HG03066 (cell line): ENCODE measurements around the gene USP13.
"Not testable (repeated sequence)": the region's sequence is repeated elsewhere in the genome, so short reads cannot be mapped to it uniquely, and the experiment has no call there.

ENCODE experiments used
- ATAC-seq: cut with Tn5 transposase; IDR thresholded peaks from one replicate; pipeline ENCODE4 v1.9.1; 2021; ENCODE audit warnings: low read depth; ENCODE audit not compliant: unreplicated experiment

Gene USP13

GRCh38 chr3:179652447-179653095, at the start of gene USP13:
Gene USP13 (plus strand): TSS chr3:179653040. CDS start chr3:179653226, 186 bp downstream.
- ATAC-seq = peak; percentile 54

DNA sequence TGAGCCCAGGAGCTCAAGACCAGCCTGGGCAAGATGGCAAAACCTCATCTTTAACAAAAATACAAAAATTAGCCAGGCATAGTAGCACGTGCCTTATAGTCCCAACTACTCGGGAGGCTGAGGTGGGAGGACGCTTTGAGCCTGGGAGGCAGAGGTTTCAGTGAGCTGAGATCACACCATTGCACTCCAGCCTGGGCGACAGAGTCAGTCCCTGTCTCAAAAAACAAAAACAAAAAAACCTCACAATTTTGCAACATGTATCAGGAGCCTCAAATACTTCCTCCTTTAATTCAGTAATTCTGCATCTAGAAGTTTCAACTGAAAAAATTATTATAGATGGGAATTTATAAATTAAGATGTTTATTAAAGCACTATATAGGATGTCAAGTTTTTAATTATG, 49.5 kb upstream of the USP13 start:
- ATAC-seq = no peak

DNA sequence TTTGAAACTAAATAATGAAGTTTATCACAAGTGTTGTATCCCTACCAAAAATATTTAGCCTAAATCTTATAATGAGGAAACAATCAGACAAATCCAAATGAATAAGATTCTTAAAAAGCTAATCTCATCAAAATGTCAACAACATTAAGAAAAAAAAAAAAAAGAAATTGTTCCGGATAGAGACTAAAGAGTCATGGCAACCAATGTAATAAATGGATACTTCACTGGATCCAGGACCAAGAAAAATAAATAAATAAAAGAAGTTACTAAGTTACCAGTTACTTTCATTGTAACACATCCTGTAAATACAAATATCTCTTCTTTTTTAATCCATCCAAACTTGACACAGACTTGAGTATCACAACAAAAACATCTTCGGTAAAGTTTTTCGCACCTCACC, 49.0 kb upstream of the USP13 start:
- no peak for ATAC-seq

- peak; percentile 96 for ATAC-seq
These were observed 48.3 kb upstream of the USP13 start, which contains the start of the genes MRPL47 and NDUFB5 for GRCh38 chr3:179604321-179605078. Gene MRPL47 (minus strand): TSS chr3:179604638. CDS start chr3:179604624, 14 bp downstream. Gene NDUFB5 (plus strand): TSS chr3:179604794. CDS start chr3:179604816, 22 bp downstream.

DNA sequence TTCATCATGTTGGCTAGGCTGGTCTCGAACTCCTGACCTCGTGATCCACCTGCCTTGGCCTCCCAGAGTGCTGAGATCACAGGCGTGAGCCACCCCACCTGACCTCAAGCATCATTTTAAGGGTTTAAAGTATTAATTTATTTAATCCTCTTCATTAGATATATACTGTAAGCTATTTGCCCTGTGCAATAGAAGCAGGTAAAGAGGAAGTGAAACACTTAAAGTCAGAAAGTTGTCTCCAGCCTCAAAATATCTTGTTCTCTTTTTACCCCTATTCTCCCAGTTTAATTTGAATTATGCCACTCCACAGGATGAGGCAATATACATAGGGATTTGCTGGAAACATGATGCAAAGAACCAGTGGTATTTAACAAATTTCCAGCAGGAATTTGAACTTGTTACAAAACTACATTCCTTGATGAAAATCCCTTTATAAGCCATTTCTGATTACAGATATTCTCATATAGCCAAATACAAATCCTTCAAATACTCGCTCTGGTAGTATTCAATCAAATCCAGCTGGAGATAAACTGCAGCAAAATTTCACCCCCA, 46.2 kb upstream of the USP13 start:
- no peak for ATAC-seq

DNA sequence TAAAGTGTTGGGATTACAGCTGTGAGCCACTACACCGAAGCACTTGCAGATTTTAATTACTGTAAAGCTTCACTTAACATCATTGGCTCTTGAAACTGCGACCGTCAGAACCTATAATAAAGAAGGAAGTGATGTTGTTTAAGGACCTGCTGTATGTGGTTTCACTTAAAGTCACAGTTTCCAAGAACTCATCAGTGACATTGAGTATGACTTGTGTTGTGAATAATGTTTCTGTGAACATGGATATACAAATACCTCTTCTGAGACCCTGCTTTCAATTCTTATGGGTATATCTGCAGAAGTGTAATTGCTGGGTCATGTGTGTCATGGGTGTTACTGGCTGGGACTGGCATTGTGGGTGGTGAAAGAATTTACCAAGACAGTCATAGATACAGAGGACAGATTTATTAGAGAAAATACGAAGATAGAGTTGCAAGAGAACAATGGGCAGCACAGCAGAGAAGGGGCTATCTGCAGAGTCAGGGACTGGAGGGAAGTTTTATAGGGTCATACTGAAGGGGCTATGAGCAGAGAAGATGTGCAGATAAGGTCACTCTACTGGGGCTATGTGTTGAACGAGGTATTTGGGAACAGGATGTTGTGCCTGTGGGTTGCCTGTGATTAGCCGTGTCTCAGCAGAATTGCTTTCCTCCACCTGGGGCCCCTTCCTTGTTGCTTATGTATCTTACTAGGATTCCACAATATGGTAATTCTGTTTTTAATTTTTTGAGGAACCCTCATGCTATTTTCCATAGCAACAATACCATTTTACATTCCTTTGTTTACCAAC, 43.7 kb upstream of the USP13 start:
- peak; percentile 47 for ATAC-seq

DNA sequence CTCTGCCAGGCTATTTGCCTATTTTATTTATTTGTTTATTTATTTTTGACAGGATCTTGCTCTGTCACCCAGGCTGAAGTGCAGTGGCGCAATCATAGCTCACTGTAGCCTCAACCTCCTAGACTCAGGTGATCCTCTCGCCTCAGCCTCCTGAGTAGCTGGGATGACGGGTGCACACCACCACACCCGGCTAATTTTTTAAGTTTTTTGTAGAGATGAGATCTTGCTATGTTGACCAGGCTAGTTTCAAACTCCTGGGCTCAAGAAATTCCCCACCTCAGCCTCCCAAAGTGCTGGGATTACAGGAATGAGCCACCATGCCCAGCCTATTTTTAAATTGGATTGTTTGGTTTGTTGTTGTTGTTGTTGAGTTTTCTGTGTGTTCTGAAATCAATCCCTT, 42.8 kb upstream of the USP13 start:
- no peak for ATAC-seq

DNA sequence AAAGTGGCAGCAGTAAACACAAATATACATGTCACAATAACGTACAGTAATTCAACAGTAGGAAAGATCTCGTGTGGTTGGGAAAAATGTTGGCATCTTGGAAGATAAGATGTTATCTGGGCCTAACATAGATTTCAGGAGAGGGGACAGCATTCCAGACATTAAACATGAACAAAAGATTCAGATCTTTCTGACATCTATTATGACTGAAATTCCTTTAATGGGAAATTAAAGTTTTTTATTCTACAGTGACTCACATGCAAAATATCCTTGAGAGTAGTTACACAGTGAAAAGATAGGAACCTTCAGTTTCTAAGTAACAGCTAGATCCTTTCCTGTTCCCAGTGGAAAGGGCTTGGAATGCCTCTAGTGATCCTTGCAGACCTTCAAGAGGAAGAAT, 39.0 kb upstream of the USP13 start:
- no peak for ATAC-seq

DNA sequence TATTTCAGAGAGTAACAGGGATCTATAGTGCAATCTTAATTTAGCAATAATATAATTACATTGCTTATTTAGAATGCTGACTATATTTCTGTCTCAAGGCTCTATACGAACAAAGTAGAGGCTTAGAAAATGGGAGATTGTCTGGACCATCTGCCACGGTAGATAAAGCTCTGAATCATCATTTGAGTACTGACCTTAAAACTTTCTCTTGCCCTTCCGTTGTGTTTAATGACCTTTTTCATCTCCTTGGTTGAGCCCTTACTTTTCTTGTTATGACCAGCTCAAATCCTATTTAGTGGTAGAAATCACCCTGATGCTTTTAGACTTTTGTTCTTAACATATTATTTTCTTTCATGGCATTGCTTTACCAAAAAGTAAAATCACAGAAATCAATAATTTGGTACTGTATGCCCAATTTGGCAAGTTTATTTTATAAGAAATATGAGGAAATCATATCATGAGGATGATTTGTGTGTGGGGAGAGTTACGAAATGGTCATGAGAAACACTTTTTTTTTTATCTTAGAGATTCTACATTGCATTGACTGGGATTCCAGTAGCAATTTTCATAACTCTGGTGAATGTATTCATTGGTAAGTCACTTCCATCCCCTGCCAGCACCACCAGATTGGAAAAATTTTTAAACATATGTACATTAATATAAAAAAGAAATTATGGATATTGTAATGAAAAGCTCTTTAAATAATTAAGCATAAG, 37.2 kb upstream of the USP13 start:
- no peak for ATAC-seq

DNA sequence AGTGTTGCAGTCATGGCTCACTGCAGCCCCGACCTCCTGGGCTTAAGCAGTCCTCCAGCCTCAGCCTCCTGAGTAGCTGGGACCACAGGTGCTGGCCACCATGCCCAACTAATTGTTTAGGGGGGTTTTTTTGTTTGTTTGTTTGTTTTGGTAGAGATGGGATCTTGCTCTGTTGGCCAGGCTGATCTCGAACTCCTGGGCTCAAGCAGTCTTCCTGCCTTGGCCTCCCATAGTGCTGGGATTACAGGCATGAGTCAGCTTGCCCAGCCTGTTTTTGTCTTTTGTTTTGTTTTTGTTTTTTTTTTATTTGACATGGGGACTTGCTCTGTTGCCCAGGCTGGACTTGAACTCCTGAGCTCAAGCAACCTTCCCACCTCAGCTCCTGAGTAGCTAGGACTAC, 30.8 kb upstream of the USP13 start:
- ATAC-seq = no peak

GRCh38 chr3:179624451-179624850, 28.4 kb upstream of the USP13 start:
- no peak for ATAC-seq

- no peak for ATAC-seq
These were observed 21.9 kb upstream of the USP13 start for GRCh38 chr3:179630753-179631451.

DNA sequence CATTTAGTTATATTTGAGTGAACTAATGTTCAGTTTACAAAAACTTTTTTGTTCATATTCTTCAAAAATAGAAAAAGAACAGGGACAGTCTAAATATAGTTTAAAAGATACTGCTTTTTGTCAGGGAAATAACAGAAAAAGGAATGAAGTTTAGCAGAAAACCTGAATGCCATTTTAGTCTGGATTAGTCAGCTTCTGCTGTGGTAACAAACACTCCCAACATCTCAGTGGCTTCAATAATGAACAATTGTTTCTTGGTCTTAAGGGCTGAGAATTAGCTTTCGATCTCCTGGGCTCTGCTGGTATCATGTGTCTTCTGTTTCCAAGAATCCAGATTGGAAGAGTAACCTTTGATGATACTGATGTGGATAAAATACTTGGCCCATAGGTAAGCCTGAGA, 12.4 kb upstream of the USP13 start:
- no peak for ATAC-seq

GRCh38 chr3:179642871-179643270, 10.0 kb upstream of the USP13 start:
- ATAC-seq = no peak

DNA sequence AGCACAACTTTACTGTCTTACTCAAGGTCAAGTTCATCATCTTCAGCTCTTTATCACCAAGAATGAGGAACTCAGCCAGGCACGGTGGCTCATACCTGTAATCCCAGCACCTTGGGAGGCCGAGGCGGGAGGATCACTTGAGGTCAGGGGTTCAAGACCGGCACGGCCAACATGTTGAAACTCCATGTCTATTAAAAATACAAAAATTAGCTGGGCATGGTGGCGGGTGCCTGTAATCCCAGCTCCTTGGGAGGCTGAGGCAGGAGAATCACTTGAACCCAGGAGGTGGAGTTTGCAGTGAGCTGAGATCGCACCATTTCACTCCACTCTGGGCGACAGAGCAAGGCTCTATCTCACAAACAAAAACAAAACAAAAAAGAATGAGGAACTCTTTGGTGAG, 9.0 kb upstream of the USP13 start:
- not testable (repeated sequence) for ATAC-seq

DNA sequence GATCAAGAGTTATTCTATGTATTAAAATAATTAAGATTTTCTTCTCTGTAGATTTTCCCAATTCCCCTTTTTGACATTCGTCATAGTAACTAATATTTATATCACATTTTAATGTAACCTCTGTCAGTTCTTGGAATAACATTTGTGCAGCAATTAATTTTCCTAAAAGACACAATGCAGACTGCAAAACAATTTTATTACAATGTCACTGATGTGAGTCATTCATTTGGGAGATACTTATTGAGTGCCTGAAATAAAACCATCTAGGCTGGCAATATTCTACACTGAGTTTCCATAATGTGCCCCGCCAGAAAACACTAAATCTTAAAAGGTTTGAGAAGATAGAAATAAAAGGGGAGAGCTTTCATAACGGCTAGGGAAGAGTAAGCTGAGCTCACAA, 6.7 kb upstream of the USP13 start:
- ATAC-seq = no peak

DNA sequence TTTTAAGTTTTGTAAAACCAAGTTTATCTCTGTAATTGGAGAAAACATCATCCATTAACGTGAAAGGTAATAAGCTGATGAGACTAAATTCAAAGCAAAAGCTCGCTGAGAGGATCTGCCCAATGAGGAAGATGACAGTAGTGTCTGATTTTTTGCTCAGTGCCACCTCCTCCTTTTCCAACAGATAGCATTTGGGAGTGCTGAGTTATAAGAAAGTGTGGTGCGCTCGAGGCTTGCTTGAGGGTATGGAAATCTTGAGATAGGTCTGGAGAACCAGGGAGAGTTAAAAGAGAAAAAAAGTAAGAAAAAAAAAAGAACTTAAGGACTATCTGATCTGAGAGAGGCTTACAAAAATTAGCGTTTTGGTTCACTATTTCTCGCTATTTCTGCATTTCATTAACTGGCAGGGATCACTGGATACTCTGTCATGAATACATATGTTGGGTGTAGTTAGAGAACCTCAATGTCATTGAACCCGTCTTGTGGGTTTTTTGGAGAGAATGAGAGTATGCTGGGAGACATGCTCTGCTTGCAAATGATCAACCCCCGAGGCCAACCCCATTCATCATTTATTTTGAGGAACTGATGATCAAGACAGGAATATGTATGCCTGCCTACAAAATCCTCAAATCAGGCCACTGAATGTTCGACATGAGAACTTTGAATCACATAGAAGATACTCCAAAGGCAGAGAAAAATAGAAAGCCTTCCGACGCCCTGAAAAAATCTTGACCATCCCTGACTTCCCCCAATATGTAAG, 973 bp upstream of the USP13 start:
- ATAC-seq = no peak

DNA sequence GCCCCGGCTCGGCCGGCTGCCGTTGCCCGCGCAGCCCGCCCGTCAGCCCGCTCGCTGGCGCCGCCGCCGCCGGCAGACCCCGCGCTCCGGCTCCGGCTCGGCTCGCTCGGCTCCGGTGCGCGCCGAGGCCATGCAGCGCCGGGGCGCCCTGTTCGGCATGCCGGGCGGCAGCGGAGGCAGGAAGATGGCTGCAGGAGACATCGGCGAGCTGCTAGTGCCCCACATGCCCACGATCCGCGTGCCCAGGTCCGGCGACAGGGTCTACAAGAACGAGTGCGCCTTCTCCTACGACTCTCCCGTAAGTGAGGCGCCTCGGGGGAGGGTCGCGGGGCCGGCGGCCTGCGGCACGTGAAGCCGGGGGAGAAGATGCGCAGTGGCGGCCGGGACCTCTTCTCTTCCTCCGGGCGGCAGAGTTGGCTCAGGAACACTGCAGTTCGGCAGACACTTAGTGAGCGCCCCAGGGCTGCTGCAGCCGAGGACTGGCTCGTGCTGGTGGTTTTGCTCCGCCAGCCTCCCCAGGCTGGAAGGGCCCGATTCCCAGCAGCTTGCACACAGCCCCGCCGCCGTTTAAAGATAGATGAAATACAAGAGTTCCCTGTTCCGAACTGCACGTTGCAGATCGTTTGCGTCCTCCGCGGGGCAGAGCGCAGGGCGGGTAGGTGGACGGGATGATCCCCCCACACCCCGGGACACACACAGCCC, 407 bp downstream of the USP13 start:
- peak; percentile 62 for ATAC-seq
